ENCODE data around the gene MARCHF2. TPM values are rescaled to one million over a fixed set of nuclear protein-coding genes. Genes with fewer than 3 reads are reported as not detected.

MARCHF2 gene
- total RNA-seq, 2 donors from 2014 or later: 32.9 to 35.9 TPM

- no peaks in the 10 kb centered on the region for H3K27me3 ChIP-seq
- H3K36me3 ChIP-seq (replicated peaks in 1 of 2; ENCODE audit: insufficient read depth in 1 of 2, low read depth in 2 of 2): peaks cover 16 to 35% of the 10 kb centered on the region in 2 donors
- no peaks in the 10 kb centered on the region for H3K9me3 ChIP-seq
- 91% methylated on average over 8 of the region's 8 CpGs for WGBS, 2 donors
- DNase-seq (no peak), ATAC-seq (no peak)
- no peak overlapping the region for H3K4me3 ChIP-seq
- intact Hi-C loops (cut with DNase I): no loop called here
- peaks cover 16% of the 10 kb centered on the region for H3K4me1 ChIP-seq
- TF ChIP-seq, protein P1, sequence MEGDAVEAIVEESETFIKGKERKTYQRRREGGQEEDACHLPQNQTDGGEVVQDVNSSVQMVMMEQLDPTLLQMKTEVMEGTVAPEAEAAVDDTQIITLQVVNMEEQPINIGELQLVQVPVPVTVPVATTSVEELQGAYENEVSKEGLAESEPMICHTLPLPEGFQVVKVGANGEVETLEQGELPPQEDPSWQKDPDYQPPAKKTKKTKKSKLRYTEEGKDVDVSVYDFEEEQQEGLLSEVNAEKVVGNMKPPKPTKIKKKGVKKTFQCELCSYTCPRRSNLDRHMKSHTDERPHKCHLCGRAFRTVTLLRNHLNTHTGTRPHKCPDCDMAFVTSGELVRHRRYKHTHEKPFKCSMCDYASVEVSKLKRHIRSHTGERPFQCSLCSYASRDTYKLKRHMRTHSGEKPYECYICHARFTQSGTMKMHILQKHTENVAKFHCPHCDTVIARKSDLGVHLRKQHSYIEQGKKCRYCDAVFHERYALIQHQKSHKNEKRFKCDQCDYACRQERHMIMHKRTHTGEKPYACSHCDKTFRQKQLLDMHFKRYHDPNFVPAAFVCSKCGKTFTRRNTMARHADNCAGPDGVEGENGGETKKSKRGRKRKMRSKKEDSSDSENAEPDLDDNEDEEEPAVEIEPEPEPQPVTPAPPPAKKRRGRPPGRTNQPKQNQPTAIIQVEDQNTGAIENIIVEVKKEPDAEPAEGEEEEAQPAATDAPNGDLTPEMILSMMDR (IDR thresholded peaks at IDR 0.05): no peak
- TF ChIP-seq POLR2A (IDR thresholded peaks at IDR 0.05): no peak
- H3K27ac ChIP-seq: no peak overlapping the region
Observed at GRCh38 chr19:8468761-8469373, 55.8 kb downstream of the MARCHF2 start.

GRCh38 chr19:8469613-8470368, 56.7 kb downstream of the MARCHF2 start:
- 85 to 92% methylated on average over 13 of the region's 13 CpGs for WGBS, 2 donors
- TF ChIP-seq, protein P1 (IDR thresholded peaks at IDR 0.05): no peak
- TF ChIP-seq POLR2A (IDR thresholded peaks at IDR 0.05): no peak
- no peak for ATAC-seq

DNA sequence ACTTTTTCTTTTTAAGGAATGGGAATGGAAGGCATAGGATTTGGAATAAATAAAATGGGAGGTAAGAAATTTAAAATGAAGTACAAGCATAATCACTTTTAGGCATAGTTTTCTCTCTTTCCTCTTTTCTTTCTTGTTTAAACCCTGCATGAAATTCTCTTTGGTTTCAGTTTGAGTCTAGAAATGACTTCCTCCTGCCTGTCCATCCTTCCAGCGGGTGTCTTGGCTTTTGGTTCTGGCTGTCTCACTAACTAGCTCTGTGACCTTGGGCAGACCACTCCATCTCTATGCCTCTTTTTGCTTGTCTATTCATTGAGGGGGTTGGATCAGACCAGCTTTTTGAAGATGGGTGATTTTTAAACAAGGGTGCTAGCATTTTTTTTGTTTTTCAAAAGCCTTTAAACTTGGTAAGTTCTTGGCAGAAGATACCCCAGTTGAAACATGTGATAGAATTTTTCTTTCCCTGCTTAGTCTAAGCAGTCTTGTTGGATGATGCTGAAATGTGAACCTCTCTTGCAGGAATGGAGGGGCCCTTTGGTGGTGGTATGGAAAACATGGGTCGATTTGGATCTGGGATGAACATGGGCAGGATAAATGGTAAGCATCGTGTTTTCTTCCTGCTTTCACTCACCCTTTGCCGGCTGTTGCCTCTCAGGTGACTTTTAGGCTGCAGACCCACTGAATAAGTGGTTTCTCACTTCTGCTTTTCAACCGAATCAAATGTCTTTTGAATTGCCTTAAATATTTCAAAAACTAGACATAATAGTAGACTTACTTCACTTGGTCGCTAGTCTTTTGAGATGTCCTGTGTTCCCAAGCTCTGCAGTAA, 60.8 kb downstream of the MARCHF2 start:
- WGBS, 2 donors: 55 to 73% methylated on average over 6 of the region's 6 CpGs
- DNase-seq (no peak), ATAC-seq (no peak)
- Histone ChIP-seq H3K27ac (no peak overlapping the region), H3K36me3 (replicated peaks in 1 of 2; ENCODE audit: insufficient read depth in 1 of 2, low read depth in 2 of 2) (peaks cover 16 to 27% of the 10 kb centered on the region in 2 donors), H3K27me3 (no peaks in the 10 kb centered on the region), H3K4me1 (peaks cover 24% of the 10 kb centered on the region), H3K9me3 (no peaks in the 10 kb centered on the region), H3K4me3 (no peak overlapping the region)
- TF ChIP-seq POLR2A (IDR thresholded peaks at IDR 0.05): no peak
- TF ChIP-seq, protein P1 (IDR thresholded peaks at IDR 0.05): no peak
- intact Hi-C loops (cut with DNase I): no loop called here

More at GRCh38 chr19:8469613-8470368, 56.7 kb downstream of the MARCHF2 start:
- no peak for DNase-seq
- Histone ChIP-seq H3K36me3 (replicated peaks in 1 of 2; ENCODE audit: insufficient read depth in 1 of 2, low read depth in 2 of 2) (peaks cover 16 to 38% of the 10 kb centered on the region in 2 donors), H3K27me3 (no peaks in the 10 kb centered on the region), H3K27ac (no peak overlapping the region), H3K4me1 (peaks cover 15% of the 10 kb centered on the region), H3K9me3 (no peaks in the 10 kb centered on the region), H3K4me3 (no peak overlapping the region)
- intact Hi-C loops (cut with DNase I): no loop called here

- Histone ChIP-seq H3K36me3 (replicated peaks in 1 of 2; ENCODE audit: insufficient read depth in 1 of 2, low read depth in 2 of 2) (peaks cover 14 to 15% of the 10 kb centered on the region in 2 donors), H3K4me3 (no peak overlapping the region), H3K9me3 (no peaks in the 10 kb centered on the region), H3K4me1 (peaks cover 24% of the 10 kb centered on the region), H3K27me3 (no peaks in the 10 kb centered on the region), H3K27ac (no peak overlapping the region)
- intact Hi-C loops (cut with DNase I): no loop called here
- DNase-seq: no peak
- TF ChIP-seq, protein P1 (IDR thresholded peaks at IDR 0.05): no peak
- TF ChIP-seq POLR2A (IDR thresholded peaks at IDR 0.05): no peak
- 93 to 100% methylated on average over 1 of the region's 1 CpG for WGBS, 2 donors
- no peak for ATAC-seq
Observed at GRCh38 chr19:8475005-8475404, 61.9 kb downstream of the MARCHF2 start.
